Spleen (tissue), 11 donors: ENCODE data around the gene ZSCAN18. TPM values are rescaled to one million over a fixed set of nuclear protein-coding genes. Genes with fewer than 3 reads are reported as not detected.

Experiments used
- DNase-seq: peaks from one replicate; pipeline ENCODE4 v3.0.0-alpha.2; 2020
- H3K27ac ChIP-seq, 8 donors: fragments of 200-600 bp; sonication (generic) in 7 of 8; 1 replicate in 4 of 8; 2 replicates in 4 of 8; pipeline versions ENCODE4 v1.5.0 to v1.8.0; 2016 to 2021; ENCODE audit warnings: inconsistent platforms in 4 of 8, mild to moderate bottlenecking in 4 of 8, moderate library complexity in 1 of 8
- H3K27me3 ChIP-seq, 7 donors: fragments of 200-600 bp; sonication (generic) in 6 of 7; replicated peaks in 1 of 7; 1 replicate in 4 of 7; 2 replicates in 3 of 7; pipeline versions ENCODE4 v1.5.0 to v1.8.0; 2016 to 2021; ENCODE audit warnings: inconsistent platforms in 3 of 7, mild to moderate bottlenecking in 1 of 7
- H3K36me3 ChIP-seq, 6 donors: fragments of 200-600 bp; sonication (generic) in 5 of 6; 1 replicate in 4 of 6; 2 replicates in 2 of 6; pipeline versions ENCODE4 v1.5.0 to v1.8.0; 2016 to 2021; ENCODE audit warnings: inconsistent platforms in 2 of 6
- H3K4me1 ChIP-seq, 6 donors: fragments of 200-600 bp; sonication (generic) in 5 of 6; 1 replicate in 3 of 6; 2 replicates in 3 of 6; pipeline versions ENCODE4 v1.5.0 to v1.8.0; 2016 to 2021; ENCODE audit warnings: inconsistent platforms in 3 of 6
- H3K4me3 ChIP-seq, 8 donors: fragments of 200-600 bp; sonication (generic) in 7 of 8; 1 replicate in 4 of 8; 2 replicates in 4 of 8; pipeline versions ENCODE4 v1.5.0 to v1.8.0; 2016 to 2021; ENCODE audit warnings: inconsistent platforms in 4 of 8, mild to moderate bottlenecking in 4 of 8, moderate library complexity in 2 of 8
- H3K9me3 ChIP-seq, 8 donors: fragments of 200-600 bp; sonication (generic) in 7 of 8; 1 replicate in 4 of 8; 2 replicates in 4 of 8; pipeline versions ENCODE4 v1.5.0 to v1.8.0; 2016 to 2021; ENCODE audit warnings: inconsistent platforms in 4 of 8
- CTCF ChIP-seq, 11 experiments: fragments of 200-600 bp in 7 of 11; fragments of 450-650 bp in 4 of 11; sonication (generic) in 4 of 11; IDR thresholded peaks in 8 of 11; conservative IDR thresholded peaks in 3 of 11; 1 replicate in 7 of 11; 2 replicates in 4 of 11; pipeline versions ENCODE4 v1.4.0 to v1.8.0; 2016 to 2021; ENCODE audit warnings: antibody characterized with exemption in 11 of 11, inconsistent platforms in 4 of 11, mild to moderate bottlenecking in 1 of 11
- POLR2A ChIP-seq, 3 donors: fragments of 450-650 bp; IDR thresholded peaks; one replicate each; pipeline ENCODE4 v1.5.1; 2017; ENCODE audit warnings: antibody characterized with exemption in 3 of 3, mild to moderate bottlenecking in 1 of 3
- POLR2AphosphoS5 ChIP-seq, 3 donors: sonication (generic); formaldehyde crosslinking; IDR thresholded peaks; one replicate each; pipeline ENCODE4 v1.5.1; 2017; ENCODE audit warnings: antibody characterized with exemption in 3 of 3
- WGBS, 5 donors: extraction: QIAGEN DNeasy Blood & Tissue Kit in 3 of 5; methylation state at CpG; one replicate each; pipeline versions ENCODE4 v1.1.5 to v1.1.7; 2013 to 2018; 5-methylcytosine and 5-hydroxymethylcytosine counted together
- intact Hi-C: fragments of 100-400 bp; cut with DNase I; formaldehyde crosslinking; loops from one replicate; pipeline ENCODE4 v1.15.0; 2023; ENCODE audit warnings: low total_unique reads
- polyA plus RNA-seq, 3 donors: library from polyadenylated mRNA; stranded (reverse); fragments of 200-250 nt; gene quantifications; one replicate each; pipeline ENCODE4 v1.2.1, GENCODE V29; 2013
- total RNA-seq, 7 donors: library from RNA; depleted of rRNA in 3 of 7; stranded (reverse); fragments of >200 nt in 3 of 7; fragmentation: NEBNext Ultra II Directional in 4 of 7; extraction: Animal tissue kit (Norgen Biotek cat#: 25700) in 4 of 7; gene quantifications; one replicate each; pipeline versions ENCODE4 v1.1.0 to v1.2.1, GENCODE V29; 2016 to 2021
- donor health status: healthy with polysubstance abuse.
- donor health status: DM: no; HTN: no; CAD: no; lungs with moderate emphysema.
- donor health status: DM: no; HTN: no; CAD: no.
- donor health status: Bipolar disorder and iron deficiency.
- donor health status: healthy.
- donor health status: DM: no; HTN: no; CAD: no.
- donor health status: DM: yes; HTN: yes; CAD: no.

The ZSCAN18 gene
- total and polyA plus RNA-seq, 10 donors, result 39.8 to 71.7 (median 57.2) TPM

- Histone ChIP-seq H3K36me3 (peaks cover 0 to 24% (median 10%) of the 10 kb centered on the region in 6 donors), H3K4me3 (peak overlapping the region; percentile 45 to 77 (median 53)), H3K27me3 (peaks cover 0 to 30% (median 0%) of the 10 kb centered on the region in 7 donors), H3K9me3 (peaks cover 0 to 100% (median 79%) of the 10 kb centered on the region in 8 donors), H3K4me1 (peaks cover 0 to 13% (median 3%) of the 10 kb centered on the region in 6 donors), H3K27ac (peak overlapping the region; percentile 84 to 94 (median 90))
- intact Hi-C loops, result no loop called here
- TF ChIP-seq POLR2A (IDR thresholded peaks at IDR 0.05) (no peak), CTCF (IDR thresholded peaks at IDR 0.05 in 8 of 11, conservative IDR thresholded peaks at IDR 0.05 in 3 of 11) (no peak), POLR2AphosphoS5 (IDR thresholded peaks at IDR 0.05) (no peak)
- WGBS, 5 donors, result 13 to 51% (median 23%) methylated on average over 8 to 28 of the region's 28 CpGs
- DNase-seq, result no peak
These were observed 38.4 kb downstream of the ZSCAN18 start for GRCh38 chr19:58059671-58060078.

GRCh38 chr19:58059003-58059670 is 38.9 kb downstream of the ZSCAN18 start, which contains the start of gene ZNF135:
Gene ZNF135, plus strand, starts transcription at chr19:58059282. Its CDS starts 721 bp downstream, at chr19:58060003.
- peaks cover 0 to 19% (median 4%) of the 10 kb centered on the region in 6 donors for H3K36me3 ChIP-seq
- H3K27ac ChIP-seq, result peak within 1 kb of the TSS; percentile 84 to 94 (median 90)
- intact Hi-C loops, result no loop called here
- peak; percentile 89 for DNase-seq
- TF ChIP-seq POLR2AphosphoS5 (IDR thresholded peaks at IDR 0.05) (peak; percentile 85 to 90 (median 88)), CTCF (IDR thresholded peaks at IDR 0.05 in 8 of 11, conservative IDR thresholded peaks at IDR 0.05 in 3 of 11) (no peak)
- 2 to 5% (median 4%) methylated on average over 40 to 62 of the region's 62 CpGs for WGBS, 5 donors
- peak within 1 kb of the TSS; percentile 45 to 77 (median 53) for H3K4me3 ChIP-seq
- peaks cover 0 to 30% (median 0%) of the 10 kb centered on the region in 7 donors for H3K27me3 ChIP-seq
- peaks cover 0 to 100% (median 77%) of the 10 kb centered on the region in 8 donors for H3K9me3 ChIP-seq
- H3K4me1 ChIP-seq, result peaks cover 0 to 13% (median 5%) of the 10 kb centered on the region in 6 donors

- Histone ChIP-seq H3K27ac (peak overlapping the region in 7 of 8 donors; percentile 89 to 94 (median 90)), H3K27me3 (peaks cover 0 to 33% (median 0%) of the 10 kb centered on the region in 7 donors), H3K4me3 (peak overlapping the region in 5 of 8 donors; percentile 50 to 77 (median 58)), H3K4me1 (peaks cover 0 to 13% (median 5%) of the 10 kb centered on the region in 6 donors), H3K36me3 (peaks cover 0 to 12% (median 0%) of the 10 kb centered on the region in 6 donors), H3K9me3 (peaks cover 0 to 100% (median 73%) of the 10 kb centered on the region in 8 donors)
- WGBS, 5 donors, result 88 to 94% (median 92%) methylated on average over 13 of the region's 13 CpGs
- intact Hi-C loops, result no loop called here
- TF ChIP-seq CTCF (IDR thresholded peaks at IDR 0.05 in 8 of 11, conservative IDR thresholded peaks at IDR 0.05 in 3 of 11) (no peak), POLR2AphosphoS5 (IDR thresholded peaks at IDR 0.05) (no peak), POLR2A (IDR thresholded peaks at IDR 0.05) (no peak)
- DNase-seq, result no peak
These were observed 39.6 kb downstream of the ZSCAN18 start for GRCh38 chr19:58058467-58058866.

- Histone ChIP-seq H3K4me3 (no peak overlapping the region), H3K27me3 (peaks cover 0 to 33% (median 0%) of the 10 kb centered on the region in 7 donors), H3K9me3 (peaks cover 0 to 100% (median 70%) of the 10 kb centered on the region in 8 donors), H3K4me1 (peaks cover 0 to 13% (median 5%) of the 10 kb centered on the region in 6 donors), H3K36me3 (peaks cover 0 to 3% (median 0%) of the 10 kb centered on the region in 6 donors), H3K27ac (no peak overlapping the region)
- intact Hi-C loops, result no loop called here
- no peak for DNase-seq
- TF ChIP-seq CTCF (IDR thresholded peaks at IDR 0.05 in 8 of 11, conservative IDR thresholded peaks at IDR 0.05 in 3 of 11) (no peak), POLR2A (IDR thresholded peaks at IDR 0.05) (no peak), POLR2AphosphoS5 (IDR thresholded peaks at IDR 0.05) (no peak)
- 81 to 93% (median 87%) methylated on average over 8 of the region's 8 CpGs for WGBS, 5 donors
These were observed 41.2 kb downstream of the ZSCAN18 start for GRCh38 chr19:58056861-58057260.
